WTC11 (cell line): Measurements from ENCODE around the gene HRC. TPM values are rescaled to one million over a fixed set of nuclear protein-coding genes. Genes with fewer than 3 reads are reported as not detected.

Source experiments
- ATAC-seq: fragments of 200-7000 bp; cut with Tn5 transposase; 2 replicates; pipeline ENCODE4 v1.10.0; 2021; ENCODE audit warnings: mild to moderate bottlenecking, moderate library complexity
- CTCF ChIA-PET: fragments of 300-600 bp; sonication (Branson Sonifier 250); formaldehyde crosslinking; loops from one replicate; lab custom pipeline; 2021; ENCODE audit warnings: antibody characterized with exemption; lab: Charles Lee
- POLR2A ChIA-PET: fragments of 350-600 bp; sonication (Branson Sonifier 250); formaldehyde crosslinking; loops from one replicate; lab custom pipeline; 2021; ENCODE audit warnings: antibody characterized with exemption; lab: Charles Lee
- DNase-seq: peaks from one replicate; pipeline ENCODE4 v3.0.0; 2021; ENCODE audit warnings: low spot score
- H3K27ac Mint-ChIP-seq: 2 replicates; pipeline ENCODE4 v1.8.0; 2021; ENCODE audit warnings: mixed read lengths
- H3K27me3 Mint-ChIP-seq: 2 replicates; pipeline ENCODE4 v1.8.0; 2021; ENCODE audit warnings: low read depth, mild to moderate bottlenecking, moderate library complexity, mixed read lengths
- H3K36me3 Mint-ChIP-seq: 2 replicates; pipeline ENCODE4 v1.8.0; 2021; ENCODE audit warnings: mixed read lengths
- H3K4me1 Mint-ChIP-seq: 2 replicates; pipeline ENCODE4 v1.8.0; 2022; ENCODE audit warnings: mixed read lengths
- H3K4me3 Mint-ChIP-seq: 2 replicates; pipeline ENCODE4 v1.8.0; 2021; ENCODE audit warnings: mild to moderate bottlenecking, moderate library complexity, mixed read lengths
- H3K9me3 Mint-ChIP-seq: 2 replicates; pipeline ENCODE4 v1.8.0; 2021; ENCODE audit warnings: mixed read lengths
- CTCF ChIP-seq: fragments of 200-600 bp; IDR thresholded peaks from 2 replicates; pipeline ENCODE4 v1.8.0; 2022; ENCODE audit warnings: antibody characterized with exemption
- NR1H2 ChIP-seq: sonication (generic); formaldehyde crosslinking; IDR thresholded peaks from 2 replicates; pipeline ENCODE4 v1.9.0; 2021; ENCODE audit warnings: mild to moderate bottlenecking, moderate library complexity, missing genetic modification reagents
- NR2C2 ChIP-seq: sonication (generic); formaldehyde crosslinking; IDR thresholded peaks from 2 replicates; pipeline ENCODE4 v1.8.0; 2022; ENCODE audit warnings: mild to moderate bottlenecking, missing genetic modification reagents
- NR3C1 ChIP-seq: sonication (generic); formaldehyde crosslinking; conservative IDR thresholded peaks from 2 replicates; pipeline ENCODE4 v1.8.1; 2023; ENCODE audit warnings: low read depth, mild to moderate bottlenecking, missing genetic modification reagents
- RORB ChIP-seq: fragments of 250-450 bp; sonication (Bioruptor Pico); IDR thresholded peaks from 2 replicates; pipeline ENCODE4 v1.9.0; 2021; ENCODE audit warnings: mild to moderate bottlenecking
- ZNF138 ChIP-seq: sonication (generic); formaldehyde crosslinking; conservative IDR thresholded peaks from 2 replicates; pipeline ENCODE4 v1.8.1; 2022; ENCODE audit warnings: mild to moderate bottlenecking, moderate library complexity, missing genetic modification reagents
- ZNF219 ChIP-seq: sonication (generic); formaldehyde crosslinking; IDR thresholded peaks from 2 replicates; pipeline ENCODE4 v1.8.0; 2023; ENCODE audit warnings: missing genetic modification reagents, mild to moderate bottlenecking, borderline replicate concordance
- ZNF232 ChIP-seq: sonication (generic); formaldehyde crosslinking; IDR thresholded peaks from 2 replicates; pipeline ENCODE4 v1.8.0; 2022; ENCODE audit warnings: mild to moderate bottlenecking, missing genetic modification reagents
- ZNF281 ChIP-seq: sonication (generic); formaldehyde crosslinking; IDR thresholded peaks from 2 replicates; pipeline ENCODE4 v1.8.0; 2023; ENCODE audit warnings: mild to moderate bottlenecking, missing genetic modification reagents
- ZNF423 ChIP-seq: fragments of 250-450 bp; sonication (Bioruptor Pico); IDR thresholded peaks from 2 replicates; pipeline ENCODE4 v2.1.2; 2022; ENCODE audit warnings: mild to moderate bottlenecking, moderate library complexity
- ZNF425 ChIP-seq: fragments of 250-450 bp; sonication (Bioruptor Pico); conservative IDR thresholded peaks from 2 replicates; pipeline ENCODE4 v1.9.0; 2021; ENCODE audit warnings: mild to moderate bottlenecking
- ZNF512 ChIP-seq: sonication (generic); formaldehyde crosslinking; IDR thresholded peaks from 2 replicates; pipeline ENCODE4 v1.8.1; 2022; ENCODE audit warnings: missing genetic modification reagents, borderline replicate concordance
- total RNA-seq: library from RNA; stranded (reverse); gene quantifications from 3 replicates; pipeline ENCODE4 v1.2.3, GENCODE V29; 2021
- TF ChIP-seq, protein P1 (sequence below): sonication (generic); formaldehyde crosslinking; IDR thresholded peaks from 2 replicates; pipeline ENCODE4 v1.8.0; 2022; ENCODE audit warnings: mild to moderate bottlenecking, missing genetic modification reagents
- TF ChIP-seq, protein P2 (sequence below): fragments of 250-450 bp; sonication (Bioruptor Pico); IDR thresholded peaks from 2 replicates; pipeline ENCODE4 v1.9.0; 2021; ENCODE audit warnings: moderate library complexity, mild to moderate bottlenecking, inconsistent platforms, borderline replicate concordance
- TF ChIP-seq, protein P3 (sequence below): sonication (generic); formaldehyde crosslinking; IDR thresholded peaks from 2 replicates; pipeline ENCODE4 v1.8.0; 2022; ENCODE audit warnings: mild to moderate bottlenecking, missing genetic modification reagents
- TF ChIP-seq, protein P4 (sequence below): fragments of 250-450 bp; sonication (Bioruptor Pico); IDR thresholded peaks from 2 replicates; pipeline ENCODE4 v1.9.0; 2021; ENCODE audit warnings: mild to moderate bottlenecking, borderline replicate concordance

HRC gene
- total RNA-seq, 1 experiment from 2014 or later, result 1.9 TPM

GRCh38 chr19:49135686-49136085 lies 19.5 kb downstream of the HRC start (continued):
- TF ChIP-seq ZNF281 (CRISPR knock-in tag), result no peak
- no peak for TF ChIP-seq CTCF
- no peak for TF ChIP-seq ZNF232 (CRISPR knock-in tag)
- TF ChIP-seq, protein P1, sequence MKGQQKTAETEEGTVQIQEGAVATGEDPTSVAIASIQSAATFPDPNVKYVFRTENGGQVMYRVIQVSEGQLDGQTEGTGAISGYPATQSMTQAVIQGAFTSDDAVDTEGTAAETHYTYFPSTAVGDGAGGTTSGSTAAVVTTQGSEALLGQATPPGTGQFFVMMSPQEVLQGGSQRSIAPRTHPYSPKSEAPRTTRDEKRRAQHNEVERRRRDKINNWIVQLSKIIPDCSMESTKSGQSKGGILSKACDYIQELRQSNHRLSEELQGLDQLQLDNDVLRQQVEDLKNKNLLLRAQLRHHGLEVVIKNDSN (CRISPR knock-in tag), result no peak
- TF ChIP-seq ZNF423 (CRISPR knock-in tag), result no peak

DNA sequence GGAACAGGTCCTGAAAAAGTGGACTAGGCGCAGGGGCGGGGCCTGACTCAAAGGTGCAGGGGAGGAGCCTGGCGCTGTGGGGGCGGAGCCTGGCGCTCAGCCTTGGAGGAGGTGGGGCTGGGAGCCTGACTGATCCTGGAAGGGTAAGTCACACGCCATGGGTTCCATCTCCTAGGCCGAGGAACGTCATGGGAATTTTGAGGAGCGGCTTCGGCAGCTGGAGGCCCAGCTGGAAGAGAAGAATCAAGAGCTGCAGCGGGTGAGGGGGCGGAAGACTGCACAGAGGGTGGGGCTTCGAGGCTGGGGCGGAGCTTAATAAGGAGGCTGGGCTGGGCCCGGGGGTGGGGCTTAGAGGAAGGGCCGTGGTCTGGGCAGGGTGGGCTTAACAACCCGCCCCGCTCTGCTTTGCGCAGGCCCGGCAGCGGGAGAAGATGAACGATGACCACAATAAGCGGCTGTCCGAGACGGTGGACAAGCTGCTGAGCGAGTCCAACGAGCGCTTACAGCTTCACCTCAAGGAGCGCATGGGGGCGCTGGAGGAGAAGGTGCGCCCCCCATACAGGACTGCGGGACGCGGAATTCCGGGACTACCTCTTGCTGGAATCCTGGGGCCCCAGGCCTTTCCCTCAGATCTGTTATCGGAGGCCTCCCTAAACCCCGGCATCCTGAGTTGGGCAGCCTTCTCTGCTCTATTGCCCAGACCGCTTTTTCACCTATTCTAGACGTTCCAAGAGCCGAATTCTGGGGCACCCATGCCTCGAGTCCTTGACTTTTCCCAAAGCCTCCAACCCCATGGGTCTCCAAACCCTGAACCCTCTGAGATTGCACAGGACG lies 21.4 kb downstream of the HRC start:
- peak; percentile 90 for DNase-seq
- ATAC-seq, result peak; percentile 80
- Mint-ChIP-seq H3K4me3 (peak overlapping the region; percentile 70), H3K36me3 (peaks cover 30% of the 10 kb centered on the region), H3K27me3 (peaks cover 51% of the 10 kb centered on the region), H3K27ac (peak overlapping the region; percentile 79; the same call in 1 of the 2 replicates), H3K9me3 (no peaks in the 10 kb centered on the region), H3K4me1 (peaks cover 33% of the 10 kb centered on the region)
- CTCF ChIA-PET, result interaction anchor here (1.0 to 9.7 kb wide), 8 partner anchors 12 to 141 kb away, joined by 5 to 118 read pairs (median 9); partner anchors contain the start of genes GYS1, LIN7B and RUVBL2
- POLR2A ChIA-PET, result interaction anchor here (1.1 to 1.9 kb wide), 3 partner anchors 9 to 14 kb away, joined by 3 to 4 read pairs (median 3); no protein-coding TSS in a partner anchor
- TF ChIP-seq, protein P2, sequence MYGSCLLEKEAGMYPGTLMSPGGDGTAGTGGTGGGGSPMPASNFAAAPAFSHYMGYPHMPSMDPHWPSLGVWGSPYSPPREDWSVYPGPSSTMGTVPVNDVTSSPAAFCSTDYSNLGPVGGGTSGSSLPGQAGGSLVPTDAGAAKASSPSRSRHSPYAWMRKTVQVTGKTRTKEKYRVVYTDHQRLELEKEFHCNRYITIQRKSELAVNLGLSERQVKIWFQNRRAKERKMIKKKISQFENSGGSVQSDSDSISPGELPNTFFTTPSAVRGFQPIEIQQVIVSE (CRISPR knock-in tag), result no peak
- no peak for TF ChIP-seq ZNF219 (CRISPR knock-in tag)
- TF ChIP-seq RORB (CRISPR knock-in tag), result no peak
- TF ChIP-seq NR1H2 (CRISPR knock-in tag), result no peak
- TF ChIP-seq, protein P3, sequence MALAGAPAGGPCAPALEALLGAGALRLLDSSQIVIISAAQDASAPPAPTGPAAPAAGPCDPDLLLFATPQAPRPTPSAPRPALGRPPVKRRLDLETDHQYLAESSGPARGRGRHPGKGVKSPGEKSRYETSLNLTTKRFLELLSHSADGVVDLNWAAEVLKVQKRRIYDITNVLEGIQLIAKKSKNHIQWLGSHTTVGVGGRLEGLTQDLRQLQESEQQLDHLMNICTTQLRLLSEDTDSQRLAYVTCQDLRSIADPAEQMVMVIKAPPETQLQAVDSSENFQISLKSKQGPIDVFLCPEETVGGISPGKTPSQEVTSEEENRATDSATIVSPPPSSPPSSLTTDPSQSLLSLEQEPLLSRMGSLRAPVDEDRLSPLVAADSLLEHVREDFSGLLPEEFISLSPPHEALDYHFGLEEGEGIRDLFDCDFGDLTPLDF (CRISPR knock-in tag), result no peak
- TF ChIP-seq ZNF138, result no peak
- TF ChIP-seq ZNF512 (CRISPR knock-in tag), result no peak
- TF ChIP-seq, protein P4, sequence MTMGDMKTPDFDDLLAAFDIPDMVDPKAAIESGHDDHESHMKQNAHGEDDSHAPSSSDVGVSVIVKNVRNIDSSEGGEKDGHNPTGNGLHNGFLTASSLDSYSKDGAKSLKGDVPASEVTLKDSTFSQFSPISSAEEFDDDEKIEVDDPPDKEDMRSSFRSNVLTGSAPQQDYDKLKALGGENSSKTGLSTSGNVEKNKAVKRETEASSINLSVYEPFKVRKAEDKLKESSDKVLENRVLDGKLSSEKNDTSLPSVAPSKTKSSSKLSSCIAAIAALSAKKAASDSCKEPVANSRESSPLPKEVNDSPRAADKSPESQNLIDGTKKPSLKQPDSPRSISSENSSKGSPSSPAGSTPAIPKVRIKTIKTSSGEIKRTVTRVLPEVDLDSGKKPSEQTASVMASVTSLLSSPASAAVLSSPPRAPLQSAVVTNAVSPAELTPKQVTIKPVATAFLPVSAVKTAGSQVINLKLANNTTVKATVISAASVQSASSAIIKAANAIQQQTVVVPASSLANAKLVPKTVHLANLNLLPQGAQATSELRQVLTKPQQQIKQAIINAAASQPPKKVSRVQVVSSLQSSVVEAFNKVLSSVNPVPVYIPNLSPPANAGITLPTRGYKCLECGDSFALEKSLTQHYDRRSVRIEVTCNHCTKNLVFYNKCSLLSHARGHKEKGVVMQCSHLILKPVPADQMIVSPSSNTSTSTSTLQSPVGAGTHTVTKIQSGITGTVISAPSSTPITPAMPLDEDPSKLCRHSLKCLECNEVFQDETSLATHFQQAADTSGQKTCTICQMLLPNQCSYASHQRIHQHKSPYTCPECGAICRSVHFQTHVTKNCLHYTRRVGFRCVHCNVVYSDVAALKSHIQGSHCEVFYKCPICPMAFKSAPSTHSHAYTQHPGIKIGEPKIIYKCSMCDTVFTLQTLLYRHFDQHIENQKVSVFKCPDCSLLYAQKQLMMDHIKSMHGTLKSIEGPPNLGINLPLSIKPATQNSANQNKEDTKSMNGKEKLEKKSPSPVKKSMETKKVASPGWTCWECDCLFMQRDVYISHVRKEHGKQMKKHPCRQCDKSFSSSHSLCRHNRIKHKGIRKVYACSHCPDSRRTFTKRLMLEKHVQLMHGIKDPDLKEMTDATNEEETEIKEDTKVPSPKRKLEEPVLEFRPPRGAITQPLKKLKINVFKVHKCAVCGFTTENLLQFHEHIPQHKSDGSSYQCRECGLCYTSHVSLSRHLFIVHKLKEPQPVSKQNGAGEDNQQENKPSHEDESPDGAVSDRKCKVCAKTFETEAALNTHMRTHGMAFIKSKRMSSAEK (CRISPR knock-in tag), result no peak
- TF ChIP-seq NR3C1, result no peak
- TF ChIP-seq NR2C2 (CRISPR knock-in tag), result no peak
- no peak for TF ChIP-seq ZNF425 (CRISPR knock-in tag)
